Kasumi-1 (cell line): ENCODE results near the gene ARHGAP10.
"Not testable (repeated sequence)": the region's sequence is repeated elsewhere in the genome, so short reads cannot be mapped to it uniquely, and the experiment has no call there.

Experiments used
- DNase-seq, 2 experiments: peaks; one replicate each; lab custom pipeline; 2025; lab: John Stamatoyannopoulos, UW

Gene ARHGAP10

DNA sequence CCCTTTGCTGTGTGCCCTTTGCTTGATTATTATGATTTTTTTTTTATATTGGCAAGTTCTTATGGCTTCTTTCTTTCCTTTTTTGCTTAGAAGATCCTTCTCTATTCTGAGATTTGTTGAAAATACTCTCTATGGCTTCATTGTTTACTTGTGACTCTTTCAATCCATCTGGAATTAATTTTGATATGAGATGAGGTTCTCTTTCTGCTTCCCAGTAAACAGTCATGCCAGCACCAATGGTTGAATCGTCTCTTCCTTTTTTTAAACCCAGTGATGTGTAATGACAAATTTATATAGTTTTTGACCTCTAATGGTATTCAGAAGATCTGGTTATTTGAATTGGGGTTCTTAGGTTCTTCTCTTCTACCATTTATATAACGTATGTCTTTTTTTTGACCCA is 121.8 kb downstream of the ARHGAP10 start:
- no peak for DNase-seq

DNA sequence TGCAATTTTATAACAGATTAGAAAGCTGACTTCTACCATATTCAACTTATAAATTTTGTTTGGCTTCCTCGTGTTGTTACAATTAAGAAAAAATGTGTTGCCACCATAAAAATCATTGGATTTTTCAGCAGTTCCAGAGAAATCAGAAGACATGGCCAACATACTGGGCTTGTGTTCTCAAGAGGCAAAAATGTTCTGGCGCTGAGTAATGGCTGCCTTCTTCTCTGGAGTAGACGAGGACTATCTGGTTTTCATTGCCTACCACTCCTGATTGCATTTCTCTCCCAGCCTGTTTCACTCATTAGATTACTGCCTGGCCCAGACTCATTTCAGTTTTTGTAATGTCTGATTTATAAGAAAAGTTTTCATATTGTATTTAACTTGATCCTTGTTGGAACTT is 122.3 kb downstream of the ARHGAP10 start:
- no peak for DNase-seq

DNA sequence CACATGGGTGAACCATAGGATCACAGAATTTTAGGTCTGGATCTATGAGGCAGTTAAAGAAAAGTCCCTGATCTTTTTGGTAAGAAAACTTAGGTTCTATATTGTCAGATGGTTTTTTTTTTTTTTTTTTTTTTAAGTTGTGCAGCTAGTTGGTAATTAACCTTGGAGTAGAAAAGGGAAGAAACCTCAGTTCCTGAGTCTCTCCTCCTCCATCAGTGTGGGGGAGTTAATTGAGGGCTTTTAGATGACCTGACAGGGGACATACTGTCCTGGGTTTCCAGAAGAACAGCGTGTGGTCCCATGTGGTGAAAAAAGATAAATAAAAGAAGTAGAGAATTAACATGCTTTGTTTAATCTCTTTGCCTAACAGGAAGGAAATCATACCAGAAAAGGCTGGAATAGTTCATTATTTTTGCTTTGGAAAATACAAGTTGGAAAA is 123.7 kb downstream of the ARHGAP10 start:
- DNase-seq, result peak in 1 of 2 experiments; percentile 15

DNA sequence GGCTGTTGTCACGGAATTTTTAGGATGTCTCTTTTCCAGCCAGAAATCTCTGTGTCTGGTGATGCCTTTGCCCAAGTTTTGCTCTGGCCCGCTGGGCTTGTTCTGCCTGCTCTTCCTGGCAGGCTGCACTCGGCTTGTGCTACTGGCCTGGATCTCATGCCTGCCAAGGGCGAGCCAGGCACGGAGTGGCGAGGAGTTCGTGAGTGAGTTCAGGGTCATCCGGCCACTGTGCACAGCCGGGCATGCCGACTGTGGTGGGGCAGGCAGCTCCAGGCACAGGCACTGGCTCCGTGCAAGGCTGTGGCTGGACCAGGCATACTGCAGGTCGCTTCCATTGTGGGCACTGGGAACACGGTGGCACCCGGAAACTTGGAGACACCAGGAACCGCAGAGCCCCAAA is 129.1 kb downstream of the ARHGAP10 start:
- no peak for DNase-seq

DNA sequence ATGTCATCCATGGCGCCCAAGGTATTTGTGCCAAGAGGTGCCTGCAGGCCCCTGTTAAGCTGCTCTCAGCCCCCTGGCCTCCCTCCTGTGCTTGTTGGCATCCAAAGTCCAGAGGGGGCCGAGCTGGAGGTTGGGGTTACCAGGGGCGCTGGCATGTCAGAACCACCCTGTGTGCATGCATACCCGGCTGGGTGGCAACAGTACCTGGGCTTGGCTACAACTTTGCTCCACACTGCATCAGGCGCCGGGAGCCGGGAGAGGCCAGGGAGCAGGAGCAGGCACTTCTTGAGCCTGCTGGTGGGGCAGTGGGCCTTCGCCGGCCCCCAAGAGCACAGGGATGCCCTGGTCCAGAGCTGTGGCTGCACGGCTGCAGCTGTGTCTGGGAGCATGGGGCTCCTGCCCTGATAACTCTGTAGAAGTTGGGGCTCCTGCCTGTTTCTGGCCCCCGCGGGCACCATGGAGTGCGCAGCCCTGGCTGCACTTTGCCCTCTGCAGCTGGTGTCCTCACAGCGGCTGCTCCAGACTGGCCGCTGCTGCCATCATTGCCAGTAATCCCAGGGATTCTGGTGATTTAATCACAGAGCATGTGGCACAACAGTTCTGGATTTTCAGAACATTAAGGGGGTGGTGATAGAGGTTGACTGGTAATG is 130.3 kb downstream of the ARHGAP10 start:
- DNase-seq, result no peak

DNA sequence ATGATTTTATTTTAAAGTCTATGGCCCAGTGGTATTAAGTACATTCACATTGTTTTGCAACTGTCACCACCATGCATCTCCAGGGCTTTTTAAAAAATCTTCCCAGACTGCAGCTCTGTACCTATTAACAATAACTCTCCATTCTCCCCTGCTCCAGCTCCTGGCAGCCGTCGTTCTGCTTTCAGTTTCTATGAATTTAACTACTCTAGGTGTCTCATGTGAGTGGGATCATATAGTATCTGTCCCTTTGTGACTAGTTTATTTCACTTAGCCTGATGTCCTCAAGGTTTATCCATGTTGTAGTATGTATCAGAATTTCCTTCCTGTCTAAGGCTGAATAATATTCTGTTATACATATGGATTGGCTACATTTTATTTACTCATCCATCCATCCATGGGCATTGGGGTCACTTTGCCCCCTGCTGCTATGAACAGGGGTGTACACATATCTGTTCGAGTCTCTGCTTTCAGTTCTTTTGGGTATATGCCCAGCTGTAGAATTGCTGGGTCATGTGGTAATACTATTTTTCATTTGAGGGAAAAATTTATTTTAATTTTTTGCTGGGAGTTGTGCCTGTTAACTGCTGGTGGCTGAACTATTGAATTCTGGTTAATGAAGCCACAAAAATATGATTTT is 131.3 kb downstream of the ARHGAP10 start:
- DNase-seq, result no peak

DNA sequence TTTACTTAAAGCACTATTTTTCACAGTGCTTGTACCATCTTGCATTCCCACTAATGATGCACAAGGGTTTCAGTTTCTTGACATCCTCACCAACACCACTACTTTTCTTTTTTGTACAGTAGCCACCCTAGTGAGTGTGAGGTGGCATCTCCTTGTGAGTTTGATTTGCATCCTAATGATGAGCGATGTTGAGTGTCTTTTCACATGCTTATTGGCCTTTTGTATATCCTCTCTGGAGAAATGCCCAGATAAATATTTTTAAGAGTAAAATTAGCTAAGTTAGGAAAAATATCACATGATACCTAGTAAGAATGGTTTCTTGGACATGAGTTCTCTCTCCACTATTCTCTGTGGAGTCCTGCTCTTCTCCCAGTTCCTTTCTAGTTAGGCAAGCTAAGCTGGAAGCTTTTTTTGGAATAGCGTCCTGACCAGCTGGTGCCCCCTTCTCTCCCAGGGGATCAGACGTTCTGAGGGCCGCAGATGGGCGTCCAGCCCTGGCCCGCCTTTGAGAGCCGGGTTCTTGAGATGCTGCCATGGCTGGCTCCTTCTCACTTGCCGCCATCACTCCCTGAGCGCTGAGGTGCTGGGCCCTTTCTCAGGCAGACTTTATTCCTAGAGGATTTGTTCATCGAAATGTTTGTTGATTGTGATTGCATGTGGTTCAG is 132.1 kb downstream of the ARHGAP10 start:
- DNase-seq, result no peak

DNA sequence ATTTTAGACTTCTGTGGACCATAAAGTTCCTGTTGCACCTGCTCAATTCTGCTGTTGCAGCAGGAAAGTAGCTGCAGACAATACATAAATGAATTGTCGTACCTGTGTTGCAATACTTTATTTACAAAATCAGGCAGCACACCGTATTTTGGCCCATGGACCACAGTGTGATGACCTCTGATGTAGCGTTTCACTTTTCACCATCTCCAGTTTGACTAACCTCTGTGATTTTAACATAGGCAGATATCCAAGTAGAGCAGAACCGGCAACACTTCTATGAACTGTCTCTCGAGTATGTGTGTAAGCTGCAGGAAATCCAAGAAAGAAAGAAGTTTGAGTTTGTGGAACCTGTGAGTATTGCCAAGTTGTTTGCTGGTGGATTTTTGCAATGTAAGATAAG is 132.7 kb downstream of the ARHGAP10 start:
- no peak for DNase-seq

DNA sequence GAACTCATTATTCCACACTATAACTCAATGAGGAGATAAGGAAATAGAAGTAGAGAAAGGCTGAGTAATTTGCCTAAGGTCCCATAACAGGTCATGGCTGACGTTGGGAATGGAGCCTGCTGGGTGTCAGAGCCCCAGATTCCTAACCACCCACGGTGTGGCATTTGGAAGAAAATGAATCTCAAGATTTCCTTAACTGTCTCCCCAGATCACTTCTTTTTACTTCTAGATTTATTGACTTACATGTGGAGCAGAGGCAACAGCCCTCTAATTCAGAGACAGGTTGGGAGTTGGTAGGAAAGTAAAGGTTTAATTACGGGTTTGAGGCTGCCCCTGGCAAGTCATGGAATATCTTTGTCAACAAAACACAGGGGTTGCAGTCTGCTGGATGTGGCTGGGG is 134.0 kb downstream of the ARHGAP10 start:
- no peak for DNase-seq

DNA sequence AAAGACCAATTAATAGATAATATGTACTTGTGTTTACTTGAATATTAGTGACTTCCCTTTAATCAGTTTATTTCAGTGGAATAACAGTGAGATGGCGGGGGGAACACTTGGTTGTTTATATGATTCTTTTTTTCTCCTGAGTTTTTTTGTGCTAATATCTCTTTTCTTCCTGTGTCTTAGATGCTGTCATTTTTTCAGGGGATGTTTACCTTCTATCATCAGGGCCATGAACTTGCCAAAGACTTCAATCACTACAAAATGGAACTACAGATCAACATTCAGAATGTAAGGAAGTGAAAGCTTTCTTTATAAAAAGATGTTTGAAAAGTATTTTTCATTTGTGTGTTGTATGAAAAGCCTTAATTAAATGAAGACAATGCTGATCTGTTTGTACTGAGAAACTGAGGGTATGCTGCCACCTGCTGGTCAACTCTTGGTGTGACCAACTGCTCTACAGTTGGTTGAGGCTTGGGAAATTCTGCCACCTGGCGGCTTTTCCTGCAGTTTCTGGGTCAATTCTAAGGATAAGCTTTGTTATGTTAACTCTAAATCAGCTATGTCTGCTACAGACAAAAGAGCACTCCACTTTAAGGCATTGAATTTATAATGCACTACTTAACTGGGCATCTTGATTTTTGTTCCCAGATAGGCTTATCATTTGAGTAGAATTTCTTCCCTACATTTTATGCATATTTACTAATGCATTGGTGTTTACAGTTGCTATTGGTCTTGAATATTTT is 134.8 kb downstream of the ARHGAP10 start:
- DNase-seq, result peak; percentile 88

DNA sequence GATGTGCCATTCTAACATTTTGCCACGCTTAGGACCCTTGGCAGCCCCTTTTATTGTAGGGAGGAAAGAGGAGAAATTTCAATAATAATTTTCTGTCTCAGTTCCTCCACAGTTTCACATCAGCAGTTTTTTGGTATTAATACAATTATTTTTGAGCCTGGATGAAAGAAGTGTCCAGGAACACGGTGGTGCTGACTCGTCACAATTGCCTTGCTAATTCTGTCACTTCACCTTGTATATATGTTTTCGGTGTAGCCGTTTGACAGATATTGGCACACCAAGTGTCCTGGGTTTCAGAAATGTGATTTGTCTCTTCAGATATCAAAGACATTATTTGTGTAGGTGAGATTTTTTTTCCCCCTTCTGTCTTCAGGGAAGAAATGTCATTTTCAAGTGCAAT is 142.2 kb downstream of the ARHGAP10 start:
- no peak for DNase-seq

DNA sequence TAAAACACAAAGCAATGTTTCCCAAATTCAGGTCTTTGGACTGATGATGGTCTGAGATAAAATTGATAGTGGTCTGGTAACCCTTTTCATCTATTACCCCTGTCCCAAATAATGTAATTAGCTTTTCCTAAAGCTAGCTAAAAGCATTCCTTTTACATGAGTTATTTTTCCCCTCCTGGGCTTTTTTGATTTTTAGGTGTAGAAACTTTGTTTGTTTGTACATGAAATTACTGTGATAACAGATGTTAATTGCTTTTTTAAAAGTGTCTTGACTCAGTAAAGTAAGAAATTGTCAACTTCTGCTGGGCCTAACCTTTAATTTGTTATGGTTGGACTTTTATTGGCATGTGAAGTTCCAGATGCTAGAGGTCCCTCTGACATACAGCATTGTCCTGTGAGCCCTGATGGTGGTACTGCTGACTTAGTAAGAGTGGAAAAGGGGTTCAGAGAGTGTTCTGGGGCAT is 145.5 kb downstream of the ARHGAP10 start:
- DNase-seq, result no peak

DNA sequence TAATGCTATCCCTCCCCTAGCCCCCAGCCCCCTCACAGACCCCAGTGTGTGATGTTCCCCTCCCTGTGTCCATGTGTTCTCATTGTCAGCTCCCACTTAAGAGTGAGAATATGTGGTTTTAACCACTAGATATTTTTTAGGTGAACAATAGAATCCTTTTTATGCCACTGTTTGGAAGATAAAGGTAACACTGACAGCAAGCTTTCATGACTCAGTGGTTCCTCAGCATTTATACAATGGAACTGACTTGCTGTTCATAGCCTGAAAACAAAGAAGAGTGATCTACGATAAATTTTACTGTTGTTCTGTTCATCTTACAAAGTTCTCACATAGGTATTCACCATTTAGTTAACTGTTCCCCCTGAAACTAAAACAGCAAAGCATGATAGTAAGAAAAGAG is 147.8 kb downstream of the ARHGAP10 start:
- DNase-seq, result no peak

DNA sequence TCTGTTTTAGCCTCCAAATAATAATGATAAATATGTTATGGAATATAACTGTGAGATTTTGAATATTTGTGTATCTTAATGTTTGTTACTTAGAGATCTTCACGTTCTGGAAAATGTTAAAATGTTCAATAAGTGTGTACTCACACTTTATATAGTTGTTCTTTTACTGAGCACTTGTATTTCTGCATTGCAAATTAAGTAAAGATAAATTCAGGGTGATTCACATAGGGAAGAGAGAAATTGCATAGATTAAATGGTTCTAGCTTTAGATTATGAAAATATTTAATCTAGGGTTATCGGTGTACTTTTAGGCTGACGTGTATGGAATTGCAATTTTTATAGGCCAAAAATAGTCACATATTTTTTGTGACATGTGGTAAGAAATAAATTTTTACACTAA is 148.6 kb downstream of the ARHGAP10 start:
- DNase-seq, result no peak

DNA sequence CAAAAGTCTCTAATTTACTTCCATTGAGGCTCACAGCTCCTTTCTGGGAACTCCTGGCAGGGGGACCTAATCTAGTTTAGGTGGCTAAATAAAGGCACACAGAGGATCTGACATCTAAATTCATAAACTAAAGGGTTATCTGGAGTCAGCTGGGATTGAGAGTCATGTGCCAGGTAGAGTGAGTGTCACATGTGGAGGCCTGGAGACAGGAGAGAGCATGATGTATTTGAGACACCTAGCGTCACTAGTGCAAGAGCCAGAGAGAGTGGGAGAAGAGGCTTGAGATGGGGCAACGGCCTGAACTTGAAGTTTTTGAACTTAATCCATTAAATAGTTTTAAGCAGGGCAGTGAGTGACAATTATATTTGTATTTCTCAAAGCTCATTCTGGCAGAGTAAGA is 152.6 kb downstream of the ARHGAP10 start:
- no peak for DNase-seq

DNA sequence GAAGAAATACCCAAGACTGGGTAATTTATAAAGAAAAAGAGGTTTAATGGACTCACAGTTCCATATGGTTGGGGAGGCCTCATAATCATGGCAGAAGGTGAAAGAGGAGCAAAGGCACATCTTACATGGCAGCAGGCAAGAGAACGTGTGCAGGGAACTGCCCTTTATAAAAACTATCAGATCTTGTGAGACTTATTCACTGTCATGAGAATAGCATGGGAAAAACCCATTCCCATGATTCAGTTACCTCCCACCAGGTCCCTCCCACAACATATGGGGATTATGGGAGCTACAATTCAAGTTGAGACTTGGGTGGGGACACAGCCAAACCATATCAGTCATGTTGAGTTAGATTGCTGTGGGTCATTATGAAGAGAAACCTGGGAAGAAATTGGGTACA is 153.3 kb downstream of the ARHGAP10 start:
- not testable (repeated sequence) for DNase-seq

DNA sequence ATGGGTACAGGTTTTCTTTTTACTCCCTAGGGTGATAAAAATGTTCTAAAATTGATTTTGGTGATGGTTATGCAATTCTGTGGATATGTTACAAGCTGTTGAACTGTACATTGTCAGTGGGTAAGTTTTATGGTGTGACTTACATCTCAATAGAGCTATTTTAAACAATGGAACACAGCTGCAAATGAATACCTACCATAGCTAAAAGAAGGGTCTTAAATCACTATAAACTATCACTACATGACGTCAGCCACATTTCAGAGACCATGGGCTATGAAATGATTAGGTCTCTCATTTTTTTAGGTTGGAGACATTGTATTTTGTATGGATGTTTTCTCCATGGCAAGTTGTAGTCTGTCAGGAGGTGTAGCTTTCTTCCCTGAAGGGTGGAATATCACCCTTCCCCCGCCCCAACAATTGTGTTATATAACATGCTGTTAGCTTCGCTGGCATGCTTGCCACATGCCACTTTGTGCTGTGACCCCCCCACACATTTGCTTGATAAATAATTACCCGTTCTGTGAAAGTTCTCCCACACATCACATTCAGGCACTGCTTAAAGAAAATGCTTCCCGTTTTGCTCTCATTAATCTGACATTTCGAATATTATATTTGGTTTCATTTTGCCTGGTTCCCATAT is 159.7 kb downstream of the ARHGAP10 start:
- DNase-seq, result no peak

DNA sequence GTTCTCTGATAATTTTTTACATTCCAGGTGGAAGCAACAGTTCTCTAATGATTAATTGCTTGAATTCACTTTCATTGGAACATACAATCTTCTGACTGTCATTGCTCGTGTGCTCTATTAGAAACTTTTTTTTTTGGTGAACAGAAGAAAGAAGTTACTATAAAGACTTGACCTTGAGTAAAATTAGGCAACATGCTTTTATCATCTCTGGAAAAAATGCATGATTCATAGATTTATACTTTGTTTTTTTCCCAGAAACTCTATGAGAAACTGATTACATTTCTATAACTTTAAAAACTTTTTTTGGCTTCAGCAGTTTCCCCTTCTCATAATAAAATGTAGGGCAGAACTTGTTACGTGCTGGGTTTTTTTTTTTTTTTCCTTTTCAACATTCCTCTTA is 167.6 kb downstream of the ARHGAP10 start:
- no peak for DNase-seq

DNA sequence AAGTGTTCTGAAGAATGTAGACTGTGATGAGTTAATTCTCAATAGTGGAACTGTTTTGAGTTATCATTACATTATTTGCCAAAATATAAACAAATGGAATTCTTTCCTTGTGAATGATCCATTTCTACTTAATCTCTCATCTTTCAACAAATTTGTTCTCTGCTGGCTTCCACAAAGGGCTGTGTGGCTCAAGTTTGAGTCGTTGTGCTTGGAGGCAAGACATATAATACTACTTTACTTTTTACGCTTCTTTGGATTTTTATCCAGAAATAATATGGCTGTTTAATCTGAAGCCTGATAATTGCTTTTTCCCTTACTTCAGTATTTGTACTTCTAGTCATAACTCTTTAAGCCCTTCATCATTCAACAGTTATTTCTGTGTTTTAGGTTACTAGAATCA is 169.5 kb downstream of the ARHGAP10 start:
- DNase-seq, result no peak

DNA sequence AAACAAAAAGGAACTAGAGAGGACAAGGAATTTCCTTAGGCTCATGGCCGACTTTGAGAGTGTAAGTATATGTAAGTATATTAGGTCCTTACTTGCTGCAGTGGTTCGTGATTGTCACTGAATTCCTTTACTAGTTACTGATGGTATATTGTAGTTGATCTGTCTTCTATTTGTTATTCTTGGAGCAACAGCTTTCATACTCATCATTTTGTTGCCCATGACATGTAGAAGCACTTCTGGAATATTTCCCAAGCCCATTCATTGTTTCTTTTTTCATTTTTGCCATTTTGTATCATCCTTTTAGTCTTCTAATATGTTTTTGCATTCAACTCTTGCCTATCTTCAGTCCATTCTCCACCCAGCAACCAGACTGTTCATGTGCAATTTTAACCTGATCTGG is 170.0 kb downstream of the ARHGAP10 start:
- no peak for DNase-seq

DNA sequence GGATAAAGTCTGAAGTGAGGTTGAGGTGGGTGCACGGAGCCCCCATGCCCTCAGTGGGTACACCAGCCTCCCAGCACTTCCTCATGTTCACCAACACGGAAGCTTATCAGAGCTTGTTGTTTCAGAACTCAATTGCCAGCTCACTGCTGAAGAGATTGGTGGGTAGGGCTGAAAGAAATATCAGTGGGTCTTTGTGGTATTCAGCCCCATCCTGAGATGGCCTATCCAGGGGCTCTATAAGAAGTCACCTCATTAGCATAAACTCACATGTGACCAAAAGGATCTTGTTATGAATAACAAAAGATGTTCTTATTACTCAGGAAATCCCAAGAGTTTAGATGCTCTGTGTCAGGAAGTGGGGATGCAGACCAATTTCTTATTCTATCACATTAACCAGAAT is 177.3 kb downstream of the ARHGAP10 start:
- DNase-seq, result no peak

DNA sequence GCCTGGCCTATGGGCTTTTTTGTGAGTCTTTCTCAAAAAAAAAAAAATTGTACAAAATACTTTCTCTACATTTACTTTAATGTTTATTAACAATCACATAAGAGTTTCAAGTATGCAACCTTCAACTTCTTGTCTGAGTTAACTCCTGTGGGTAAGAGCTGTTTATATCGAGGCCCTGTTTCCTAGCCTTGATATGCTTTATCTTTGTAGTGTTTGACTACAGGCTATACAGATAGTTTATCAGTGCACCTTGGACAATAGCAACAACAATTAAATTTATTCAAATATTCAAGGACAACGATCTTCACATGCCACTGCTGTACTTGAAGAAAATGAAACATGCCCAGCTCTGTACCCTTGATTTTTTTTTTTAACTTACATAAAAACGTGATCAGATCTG is 178.4 kb downstream of the ARHGAP10 start:
- DNase-seq, result no peak
